Measurements from ENCODE around the gene FOXL2NB.

FOXL2NB gene

GRCh38 chr3:138933068-138933668 is 13.8 kb upstream of the FOXL2NB start:
- DNase-seq, result no peak

- DNase-seq, result no peak
Observed at GRCh38 chr3:138933981-138934691, 12.9 kb upstream of the FOXL2NB start.

DNA sequence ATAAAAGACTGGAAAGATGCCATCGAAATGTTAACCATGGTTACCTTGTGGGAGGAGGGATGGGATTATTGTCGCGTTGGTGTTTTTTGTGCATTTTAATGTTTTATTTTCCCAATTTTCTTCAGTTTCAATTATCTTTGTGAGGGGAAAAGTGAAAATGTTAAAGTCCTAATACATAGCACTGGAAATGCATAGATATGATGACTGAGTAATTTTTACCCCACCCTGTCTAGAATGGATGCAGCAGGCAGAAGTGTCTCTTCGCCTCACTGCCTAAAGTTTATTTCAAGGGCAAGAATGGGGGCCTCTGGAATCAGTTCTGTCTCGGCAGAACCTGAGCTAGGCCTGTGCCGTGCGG is 11.5 kb upstream of the FOXL2NB start:
- DNase-seq, result no peak

- peak; percentile 21 for DNase-seq
Observed at GRCh38 chr3:138935863-138936740, 10.9 kb upstream of the FOXL2NB start.

- no peak for DNase-seq
Observed at GRCh38 chr3:138936741-138937689, 10.0 kb upstream of the FOXL2NB start.

- no peak for DNase-seq
Observed at GRCh38 chr3:138937690-138938055, 9.3 kb upstream of the FOXL2NB start.

GRCh38 chr3:138938056-138938876 is 8.8 kb upstream of the FOXL2NB start:
- DNase-seq, result no peak

- no peak for DNase-seq
Observed at GRCh38 chr3:138938877-138939560, 8.0 kb upstream of the FOXL2NB start.

DNA sequence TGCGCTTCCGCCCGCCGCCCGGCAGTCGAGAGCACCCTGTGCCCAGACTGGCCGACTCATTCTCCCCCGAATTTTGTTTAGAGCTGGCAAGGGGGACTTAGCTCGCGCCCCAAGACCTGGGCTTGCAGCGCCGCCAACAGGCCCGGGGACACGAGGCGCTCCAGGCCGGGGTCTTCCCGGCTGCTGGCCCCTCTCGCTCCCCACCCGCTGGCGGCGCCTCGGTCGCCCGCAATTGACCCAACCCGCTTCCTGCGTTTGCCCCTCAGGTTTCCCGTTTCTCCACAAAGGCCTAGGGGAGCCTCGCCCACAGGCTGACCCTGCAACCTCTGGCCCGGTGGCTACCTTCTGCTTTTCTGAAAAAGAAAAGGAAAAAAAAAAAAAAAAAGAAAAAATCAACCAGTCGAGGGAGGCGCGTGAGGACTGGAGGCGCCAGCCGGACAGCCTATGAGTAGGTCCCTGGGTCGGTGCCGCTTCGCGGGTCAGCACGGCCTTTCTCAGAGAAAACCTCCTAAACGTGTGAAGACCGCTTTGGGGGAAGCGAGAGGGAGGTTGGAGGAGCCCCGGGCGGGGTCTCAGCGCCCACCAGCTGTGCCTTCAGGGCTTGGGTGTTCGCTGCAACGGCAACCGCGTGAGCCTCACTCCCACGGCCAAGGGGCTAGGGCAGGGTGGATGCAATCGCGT is 7.3 kb upstream of the FOXL2NB start:
- DNase-seq, result no peak

- no peak for DNase-seq
Observed at GRCh38 chr3:138940446-138940845, 6.6 kb upstream of the FOXL2NB start.

- no peak for DNase-seq
Observed at GRCh38 chr3:138941259-138941885, 5.6 kb upstream of the FOXL2NB start.

- no peak for DNase-seq
Observed at GRCh38 chr3:138942271-138942670, 4.7 kb upstream of the FOXL2NB start.

DNA sequence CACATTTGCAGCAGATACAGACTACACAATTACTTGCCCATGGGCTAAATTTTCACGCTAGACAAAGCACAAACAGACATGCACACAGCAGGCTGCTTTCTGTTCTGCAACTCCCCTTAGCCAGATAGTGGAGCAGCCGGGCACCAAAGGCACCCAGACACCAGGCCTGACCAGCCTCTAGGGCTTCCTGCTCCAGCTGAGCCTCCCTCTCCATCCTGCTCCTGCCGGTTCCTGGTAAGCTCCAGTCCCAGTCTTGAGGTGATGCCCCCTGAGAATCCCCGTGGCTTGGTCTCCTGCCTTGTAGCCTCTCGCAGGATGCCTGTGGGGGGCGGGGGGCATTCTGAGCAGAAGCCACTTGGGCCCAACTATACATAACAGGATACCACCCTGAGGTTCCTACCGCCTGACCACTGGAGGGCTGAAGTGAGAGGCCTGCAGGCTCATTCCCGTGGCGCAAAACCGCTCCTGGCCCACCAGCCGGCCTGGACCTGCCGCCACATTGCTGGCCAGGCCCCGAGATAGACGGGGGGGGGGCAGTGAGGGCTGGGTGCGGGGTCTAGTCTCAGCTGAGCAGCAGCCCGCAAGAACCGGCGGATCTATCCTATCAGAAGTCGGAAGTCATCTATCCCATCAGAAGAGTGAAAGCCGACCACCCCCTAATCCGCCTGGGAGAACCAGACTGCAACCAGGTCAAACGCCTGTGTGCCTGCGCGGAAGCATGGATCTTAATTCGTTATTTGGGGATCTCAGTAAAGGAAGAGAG is 4.0 kb upstream of the FOXL2NB start:
- no peak for DNase-seq

DNA sequence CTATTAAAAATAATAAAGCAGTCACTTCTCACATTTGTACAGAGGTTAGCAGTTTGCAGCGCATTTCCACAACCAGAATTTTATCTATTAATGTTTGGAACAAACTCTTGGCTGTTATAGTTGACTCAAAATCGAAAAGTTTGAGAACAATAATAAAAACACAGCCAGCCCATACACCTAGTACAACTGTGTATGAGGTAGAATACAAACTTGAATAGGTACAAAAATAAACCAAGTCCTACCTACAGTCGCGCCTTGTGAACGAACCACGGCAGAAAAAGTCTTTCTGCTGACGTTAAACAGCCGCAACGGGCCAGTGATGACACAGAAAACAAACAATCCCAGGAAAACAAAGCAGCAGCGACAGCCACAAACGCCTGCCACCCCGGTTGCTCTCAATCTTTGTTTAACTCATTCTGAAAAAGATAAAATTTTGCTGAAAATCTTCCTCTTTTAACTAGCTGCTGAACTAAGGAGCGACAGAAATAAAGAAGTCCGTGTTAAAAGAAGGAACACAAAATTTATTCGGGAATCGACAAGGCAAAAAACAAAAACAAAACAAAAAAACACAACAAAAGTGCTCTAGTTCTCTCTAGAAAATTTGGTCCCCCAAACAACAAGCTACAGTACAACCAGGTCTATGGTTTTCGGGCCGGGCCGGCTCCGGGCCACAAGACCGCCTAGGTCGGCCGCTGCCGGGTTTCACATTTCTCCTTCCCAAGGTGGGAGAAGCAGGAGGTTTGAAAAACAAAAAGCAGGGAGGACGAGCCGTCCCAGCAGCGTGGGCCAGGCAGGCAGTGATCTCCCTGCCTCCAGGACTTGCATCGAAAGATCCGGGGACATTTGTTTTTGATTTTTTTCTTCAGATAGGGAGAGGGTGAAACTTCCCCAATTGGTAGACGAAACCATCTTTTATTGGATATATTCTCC is 3.0 kb upstream of the FOXL2NB start:
- DNase-seq, result no peak

- DNase-seq, result no peak
Observed at GRCh38 chr3:138944654-138944928, 2.4 kb upstream of the FOXL2NB start.

DNA sequence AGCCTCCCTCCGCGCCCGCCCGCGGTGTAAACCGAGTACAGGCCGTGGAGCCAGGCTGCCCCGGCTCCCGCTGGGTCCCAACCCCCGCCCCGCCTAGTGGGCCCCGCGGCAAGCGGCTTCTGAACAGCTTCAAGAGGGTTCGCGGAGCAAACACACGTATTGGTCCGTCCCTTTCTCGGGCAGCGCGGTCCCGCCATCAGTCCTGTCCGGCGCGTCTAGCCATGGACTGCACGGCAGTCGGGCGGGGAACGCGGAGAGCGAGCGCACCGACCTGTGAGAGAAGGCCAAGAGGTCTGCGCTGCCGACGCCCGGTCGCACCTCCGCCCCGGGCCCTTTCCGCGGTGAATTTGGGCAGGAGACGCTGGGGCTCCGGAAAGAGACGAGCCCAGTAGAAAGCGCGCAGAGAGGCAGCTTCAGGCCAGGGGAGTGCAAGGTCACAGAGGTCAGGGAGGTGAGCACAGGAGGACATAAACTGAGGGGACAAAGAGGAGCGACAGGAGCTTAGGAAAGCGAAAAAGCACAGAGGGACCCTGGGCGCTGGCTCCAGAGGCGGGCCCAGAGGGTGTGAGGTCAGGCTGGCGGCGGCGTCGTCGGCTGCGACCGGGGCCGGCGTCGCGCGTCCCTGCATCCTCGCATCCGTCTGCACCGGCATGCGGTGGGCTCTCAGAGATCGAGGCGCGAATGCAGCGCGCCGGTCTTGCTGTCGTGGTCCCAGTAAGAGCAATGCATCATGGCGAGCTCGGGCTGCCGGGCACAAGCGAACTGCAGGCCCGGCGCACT is 1.9 kb upstream of the FOXL2NB start:
- DNase-seq, result no peak
